ENCODE data around the gene HCN4.

Gene HCN4

GRCh38 chr15:73344056-73344455, 24.7 kb downstream of the HCN4 start:
- no peak for DNase-seq

- no peak for DNase-seq
Observed at GRCh38 chr15:73341886-73342600, 26.7 kb downstream of the HCN4 start.

GRCh38 chr15:73340502-73341192, 28.1 kb downstream of the HCN4 start:
- no peak for DNase-seq

- DNase-seq, result no peak
Observed at GRCh38 chr15:73338606-73339374, 30.0 kb downstream of the HCN4 start.

- no peak for DNase-seq
Observed at GRCh38 chr15:73338058-73338457, 30.7 kb downstream of the HCN4 start.

- no peak for DNase-seq
Observed at GRCh38 chr15:73337187-73337586, 31.6 kb downstream of the HCN4 start.

GRCh38 chr15:73336756-73337155, 32.0 kb downstream of the HCN4 start:
- no peak for DNase-seq

GRCh38 chr15:73335471-73335870, 33.3 kb downstream of the HCN4 start:
- no peak for DNase-seq

GRCh38 chr15:73335026-73335425, 33.7 kb downstream of the HCN4 start:
- DNase-seq, result no peak

- DNase-seq, result no peak
Observed at GRCh38 chr15:73334086-73334485, 34.7 kb downstream of the HCN4 start.

- DNase-seq, result no peak
Observed at GRCh38 chr15:73333001-73333400, 35.8 kb downstream of the HCN4 start.

GRCh38 chr15:73331991-73332925, 36.5 kb downstream of the HCN4 start:
- no peak for DNase-seq

GRCh38 chr15:73331501-73331900, 37.3 kb downstream of the HCN4 start:
- DNase-seq, result no peak

- DNase-seq, result no peak
Observed at GRCh38 chr15:73330206-73331051, 38.3 kb downstream of the HCN4 start.

- DNase-seq, result no peak
Observed at GRCh38 chr15:73329501-73330200, 39.1 kb downstream of the HCN4 start.

- no peak for DNase-seq
Observed at GRCh38 chr15:73328981-73329380, 39.8 kb downstream of the HCN4 start.

GRCh38 chr15:73328149-73328820, 40.5 kb downstream of the HCN4 start:
- DNase-seq, result no peak

GRCh38 chr15:73326157-73326556, 42.6 kb downstream of the HCN4 start:
- DNase-seq, result no peak

GRCh38 chr15:73325191-73325861, 43.4 kb downstream of the HCN4 start:
- DNase-seq, result no peak
